ENCODE results near the gene PPEF1. TPM values are rescaled to one million over a fixed set of nuclear protein-coding genes. Genes with fewer than 3 reads are reported as not detected.

PPEF1 gene
- total RNA-seq, 1 donor from 2014 or later = 0.26 TPM

- peaks cover 14% of the 10 kb centered on the region for H3K4me1 Mint-ChIP-seq
- no peaks in the 10 kb centered on the region for H3K9me3 ChIP-seq (ENCODE audit: low read depth)
- no peak overlapping the region for H3K4me3 Mint-ChIP-seq
- no peaks in the 10 kb centered on the region for H3K79me2 ChIP-seq (ENCODE audit: low read depth)
- peaks cover 14% of the 10 kb centered on the region for H3K4me1 ChIP-seq
- peaks cover 18% of the 10 kb centered on the region for H3F3A ChIP-seq (ENCODE audit: low read depth)
- no peaks in the 10 kb centered on the region for H3K9me3 Mint-ChIP-seq
- peaks cover 10% of the 10 kb centered on the region for H3K27me3 ChIP-seq
- DNase-seq (ENCODE audit: low spot score) = peak; percentile 77
- H3K27ac ChIP-seq = no peak overlapping the region
- no peaks in the 10 kb centered on the region for H3K36me3 ChIP-seq
- H3K27ac Mint-ChIP-seq = peak overlapping the region; percentile 85
- no peaks in the 10 kb centered on the region for H3K36me3 Mint-ChIP-seq
- no peak overlapping the region for H3K4me3 ChIP-seq
- peak overlapping the region; percentile 31 for H3K4me2 ChIP-seq
- H3K27me3 Mint-ChIP-seq (ENCODE audit: insufficient read depth, low read depth) = peaks cover 3% of the 10 kb centered on the region
- no peak overlapping the region for H2AFZ ChIP-seq (replicated peaks)
- H4K20me1 ChIP-seq (ENCODE audit: low read depth) = no peaks in the 10 kb centered on the region
- no peak overlapping the region for H3K9ac ChIP-seq
- TF ChIP-seq EZH2phosphoT487 (IDR thresholded peaks at IDR 0.05) (peak; percentile 89), EZH2 (IDR thresholded peaks at IDR 0.05) (no peak), CTCF (IDR thresholded peaks at IDR 0.05) (peak; percentile 27)
Measured at GRCh38 chrX:18793601-18794089, 86.2 kb downstream of the PPEF1 start.

- Histone ChIP-seq H3K4me3 (no peak overlapping the region), H3K4me1 (peaks cover 14% of the 10 kb centered on the region), H3K9ac (no peak overlapping the region), H3K9me3 (ENCODE audit: low read depth) (no peaks in the 10 kb centered on the region), H3F3A (ENCODE audit: low read depth) (peaks cover 18% of the 10 kb centered on the region), H3K27ac (no peak overlapping the region), H2AFZ (replicated peaks) (no peak overlapping the region), H4K20me1 (ENCODE audit: low read depth) (no peaks in the 10 kb centered on the region), H3K36me3 (no peaks in the 10 kb centered on the region), H3K79me2 (ENCODE audit: low read depth) (no peaks in the 10 kb centered on the region), H3K27me3 (peaks cover 6% of the 10 kb centered on the region), H3K4me2 (no peak overlapping the region)
- Mint-ChIP-seq H3K36me3 (no peaks in the 10 kb centered on the region), H3K27ac (no peak overlapping the region), H3K4me3 (no peak overlapping the region), H3K9me3 (no peaks in the 10 kb centered on the region), H3K27me3 (ENCODE audit: insufficient read depth, low read depth) (peaks cover 4% of the 10 kb centered on the region), H3K4me1 (peaks cover 14% of the 10 kb centered on the region)
- no peak for DNase-seq (ENCODE audit: low spot score)
- TF ChIP-seq CTCF (IDR thresholded peaks at IDR 0.05) (no peak), EZH2 (IDR thresholded peaks at IDR 0.05) (no peak), EZH2phosphoT487 (IDR thresholded peaks at IDR 0.05) (no peak)
Measured at GRCh38 chrX:18797141-18797540, 89.7 kb downstream of the PPEF1 start.

DNA sequence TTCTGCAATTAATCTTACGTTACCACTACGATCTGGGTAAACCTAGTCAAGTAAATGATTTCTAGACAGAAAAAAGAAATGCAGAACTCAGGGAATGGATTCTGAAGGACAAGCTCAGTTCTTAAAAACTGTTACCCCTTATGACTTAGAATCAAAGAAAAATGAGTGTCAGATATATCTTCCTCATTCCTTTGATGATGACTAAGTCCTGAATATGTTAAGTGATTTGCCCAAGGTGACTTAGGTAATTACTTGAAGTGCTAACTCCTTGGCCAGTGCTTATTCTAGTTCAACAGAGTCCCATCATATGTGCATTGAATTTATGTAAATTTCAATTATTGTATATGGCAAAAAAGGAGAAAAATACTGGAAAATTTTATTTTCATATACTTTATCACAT is 92.5 kb downstream of the PPEF1 start:
- no peak overlapping the region for H3K9ac ChIP-seq
- H4K20me1 ChIP-seq (ENCODE audit: low read depth) = no peaks in the 10 kb centered on the region
- DNase-seq (ENCODE audit: low spot score) = no peak
- no peaks in the 10 kb centered on the region for H3F3A ChIP-seq (ENCODE audit: low read depth)
- TF ChIP-seq EZH2 (IDR thresholded peaks at IDR 0.05) (no peak), EZH2phosphoT487 (IDR thresholded peaks at IDR 0.05) (no peak), CTCF (IDR thresholded peaks at IDR 0.05) (no peak)
- H3K4me3 ChIP-seq = no peak overlapping the region
- H3K4me3 Mint-ChIP-seq = no peak overlapping the region
- no peaks in the 10 kb centered on the region for H3K9me3 ChIP-seq (ENCODE audit: low read depth)
- no peak overlapping the region for H3K4me2 ChIP-seq
- H3K27ac Mint-ChIP-seq = no peak overlapping the region
- no peaks in the 10 kb centered on the region for H3K36me3 Mint-ChIP-seq
- H3K4me1 Mint-ChIP-seq = peaks cover 2% of the 10 kb centered on the region
- H3K36me3 ChIP-seq = no peaks in the 10 kb centered on the region
- H3K4me1 ChIP-seq = no peaks in the 10 kb centered on the region
- H3K9me3 Mint-ChIP-seq = peaks cover 4% of the 10 kb centered on the region
- H3K27me3 Mint-ChIP-seq (ENCODE audit: insufficient read depth, low read depth) = peaks cover 4% of the 10 kb centered on the region
- no peak overlapping the region for H2AFZ ChIP-seq (replicated peaks)
- no peak overlapping the region for H3K27ac ChIP-seq
- peaks cover 6% of the 10 kb centered on the region for H3K27me3 ChIP-seq
- H3K79me2 ChIP-seq (ENCODE audit: low read depth) = no peaks in the 10 kb centered on the region

Measured in neural progenitor cell (in vitro differentiated cells).